Activated CD4-positive, alpha-beta T cell treated with anti-CD3 and anti-CD28 coated beads for 1 hour (primary cell): ENCODE measurements around the gene OR10T2.
"Not testable (repeated sequence)": the region's sequence is repeated elsewhere in the genome, so short reads cannot be mapped to it uniquely, and the experiment has no call there.

Experiments
- DNase-seq: peaks from one replicate; pipeline ENCODE4 v3.0.0-alpha.2; 2020

The OR10T2 gene, protein sequence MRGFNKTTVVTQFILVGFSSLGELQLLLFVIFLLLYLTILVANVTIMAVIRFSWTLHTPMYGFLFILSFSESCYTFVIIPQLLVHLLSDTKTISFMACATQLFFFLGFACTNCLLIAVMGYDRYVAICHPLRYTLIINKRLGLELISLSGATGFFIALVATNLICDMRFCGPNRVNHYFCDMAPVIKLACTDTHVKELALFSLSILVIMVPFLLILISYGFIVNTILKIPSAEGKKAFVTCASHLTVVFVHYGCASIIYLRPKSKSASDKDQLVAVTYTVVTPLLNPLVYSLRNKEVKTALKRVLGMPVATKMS

GRCh38 chr1:158398818-158399514, at the start of gene OR10T2:
TSS of gene OR10T2 (minus strand) at chr1:158399466. CDS start at chr1:158399466, 0 bp downstream.
- no peak for DNase-seq

DNA sequence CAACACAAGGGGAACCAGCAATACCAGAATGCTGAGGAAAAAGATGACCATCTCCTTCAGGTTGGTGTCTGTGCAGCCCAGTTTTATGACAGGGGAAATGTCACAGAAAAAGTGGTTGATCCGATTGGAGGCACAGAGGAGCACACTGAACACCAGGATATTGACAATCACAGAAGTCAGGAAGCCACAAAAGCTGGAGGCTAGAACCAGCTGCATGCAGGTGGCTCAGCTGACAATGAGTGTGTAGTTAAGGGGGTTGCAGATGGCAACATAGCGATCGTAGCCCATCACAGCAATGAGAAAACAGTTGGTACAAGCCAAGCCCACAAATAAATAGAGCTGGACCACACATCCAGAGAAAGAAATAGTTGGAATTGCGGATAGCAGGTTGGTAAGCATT, 46.1 kb upstream of the OR10T2 start:
- DNase-seq = no peak

DNA sequence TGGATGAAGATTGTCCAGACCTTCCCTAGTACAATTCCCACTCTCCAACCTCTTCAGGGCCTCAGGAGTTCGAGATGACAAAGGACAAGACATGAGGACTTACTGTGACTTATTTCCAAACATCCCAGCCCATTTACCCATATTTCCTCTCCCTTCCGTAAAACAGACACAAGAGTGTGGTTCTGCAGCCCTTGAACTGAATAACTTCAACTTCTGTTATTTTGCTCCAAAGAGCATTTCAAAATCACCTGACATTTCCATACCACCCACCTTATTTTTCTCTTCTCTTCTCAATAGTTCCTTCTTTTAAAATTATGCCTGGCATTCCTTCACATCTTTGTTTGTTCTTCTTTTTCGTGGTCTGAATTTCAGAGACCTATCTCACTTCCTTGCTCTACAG, 35.5 kb upstream of the OR10T2 start:
- DNase-seq = no peak

- DNase-seq = not testable (repeated sequence)
Observed at GRCh38 chr1:158430163-158430562, 30.9 kb upstream of the OR10T2 start.

- no peak for DNase-seq
Observed at GRCh38 chr1:158426137-158426536, 26.9 kb upstream of the OR10T2 start, which contains the start of gene OR10K2. TSS of gene OR10K2 (minus strand) at chr1:158426237. CDS start at chr1:158420866, 5,371 bp downstream.

DNA sequence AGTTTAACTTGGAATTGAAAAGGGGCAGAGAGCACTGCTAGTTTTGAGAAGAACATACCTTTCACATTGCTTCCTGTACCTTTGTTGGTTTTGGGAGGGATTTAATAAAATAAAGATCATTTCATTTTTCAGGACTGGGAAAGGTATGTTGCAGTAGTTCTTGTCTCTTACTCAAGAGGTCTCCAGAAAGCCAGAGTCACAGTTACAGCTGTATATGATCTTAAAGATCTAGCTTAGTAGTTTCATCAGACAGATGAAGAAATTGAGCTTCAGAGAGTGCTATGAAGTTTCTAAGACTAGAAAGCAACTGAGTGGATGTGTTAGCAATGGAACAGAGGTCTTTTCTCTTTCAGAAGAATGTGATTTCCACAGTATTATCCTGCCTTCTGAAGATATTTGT, 25.8 kb upstream of the OR10T2 start:
- no peak for DNase-seq

- DNase-seq = no peak
Observed at GRCh38 chr1:158422212-158422611, 22.9 kb upstream of the OR10T2 start.

DNA sequence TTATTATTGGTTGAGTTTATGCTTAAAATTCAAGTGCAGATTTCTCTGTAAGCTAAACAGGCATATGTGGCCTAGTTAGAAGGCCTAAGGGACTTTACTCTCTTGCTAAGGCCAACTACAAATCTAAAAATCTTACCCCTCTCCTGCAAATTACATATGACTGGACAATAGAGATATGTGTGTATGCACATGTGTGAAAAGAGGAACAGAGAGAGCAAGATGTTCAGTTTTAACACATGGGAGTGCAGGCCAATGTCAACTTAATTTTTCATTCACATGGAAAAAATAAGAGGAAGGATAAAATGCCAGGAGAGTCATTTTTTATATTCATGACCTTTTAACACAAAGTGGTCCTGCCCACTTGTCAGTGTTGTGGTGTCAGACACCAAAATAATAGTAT, 18.3 kb upstream of the OR10T2 start:
- no peak for DNase-seq

DNA sequence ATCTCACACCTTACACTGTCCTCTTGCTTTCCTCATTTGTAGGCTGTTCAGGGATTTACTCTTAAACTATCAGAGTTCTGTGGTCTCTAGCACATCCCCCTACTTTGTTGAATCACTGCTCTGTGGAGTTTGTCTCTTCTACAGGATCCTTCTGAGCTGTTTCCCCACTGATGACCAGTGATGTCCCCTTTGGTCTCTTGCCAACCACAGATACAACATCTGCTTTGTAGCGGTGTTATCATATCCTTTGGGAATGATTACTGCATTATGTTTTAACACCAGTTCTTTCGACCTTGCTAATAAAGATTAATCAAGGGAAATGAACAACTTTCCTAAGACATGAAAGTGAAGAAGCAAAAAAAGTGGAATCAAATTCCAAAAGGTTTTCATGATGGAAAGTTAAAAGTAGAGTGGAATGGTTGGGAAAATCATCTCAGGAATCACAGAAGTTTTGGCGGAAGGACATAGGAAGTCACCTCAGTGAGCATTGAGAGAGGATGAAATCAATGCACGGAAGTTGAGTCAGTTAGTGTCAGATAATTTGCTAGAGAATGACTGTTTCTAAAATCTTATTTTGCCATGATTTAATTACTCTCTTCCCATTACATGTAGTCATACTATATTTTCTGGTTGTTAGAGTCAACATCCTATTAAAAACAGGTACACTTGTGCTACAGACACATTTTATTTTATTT, 15.5 kb upstream of the OR10T2 start:
- no peak for DNase-seq

GRCh38 chr1:158407092-158407491, 7.8 kb upstream of the OR10T2 start:
- DNase-seq = no peak

- DNase-seq = no peak
Observed at GRCh38 chr1:158400871-158401270, 1.6 kb upstream of the OR10T2 start.

DNA sequence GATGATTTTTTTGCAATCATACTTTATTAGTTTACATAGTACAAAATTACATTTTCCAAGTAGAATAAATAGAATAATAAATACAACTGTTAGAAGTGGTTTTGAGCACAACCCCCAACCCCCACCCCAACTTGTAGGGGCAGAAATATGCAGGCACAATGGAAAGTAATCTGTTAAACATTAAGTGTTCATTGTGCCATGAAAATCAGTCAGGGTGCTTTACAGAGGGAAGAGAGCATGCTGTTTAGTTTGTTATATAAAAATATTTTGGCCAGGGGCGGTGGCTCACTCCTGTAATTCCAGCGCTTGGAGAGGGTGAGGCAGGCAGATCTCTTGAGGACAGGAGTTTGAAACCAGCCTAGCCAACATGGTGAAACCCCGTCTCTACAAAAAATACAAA, 2.6 kb downstream of the OR10T2 start:
- no peak for DNase-seq

DNA sequence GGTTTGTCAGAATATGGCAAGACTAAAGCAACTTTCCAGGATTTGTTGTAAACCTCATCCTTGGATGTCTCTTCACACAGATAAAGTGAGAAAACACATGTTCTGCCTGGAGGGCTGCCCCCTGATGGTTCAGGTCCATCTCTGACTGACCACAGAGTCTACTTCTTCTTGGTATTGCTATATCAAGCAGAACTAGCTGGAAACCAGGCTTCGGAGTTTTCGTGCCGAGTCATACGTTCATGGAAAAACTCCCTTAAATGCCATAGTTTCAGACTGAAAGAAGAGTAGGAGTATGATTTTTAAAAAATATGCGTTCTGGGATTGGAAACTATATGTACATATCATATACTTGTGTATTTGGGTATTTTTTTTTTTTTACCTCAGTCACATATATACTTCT, 5.8 kb downstream of the OR10T2 start:
- DNase-seq = no peak

GRCh38 chr1:158391099-158391498, 8.2 kb downstream of the OR10T2 start:
- no peak for DNase-seq

GRCh38 chr1:158390331-158390730, 8.9 kb downstream of the OR10T2 start:
- DNase-seq = no peak

DNA sequence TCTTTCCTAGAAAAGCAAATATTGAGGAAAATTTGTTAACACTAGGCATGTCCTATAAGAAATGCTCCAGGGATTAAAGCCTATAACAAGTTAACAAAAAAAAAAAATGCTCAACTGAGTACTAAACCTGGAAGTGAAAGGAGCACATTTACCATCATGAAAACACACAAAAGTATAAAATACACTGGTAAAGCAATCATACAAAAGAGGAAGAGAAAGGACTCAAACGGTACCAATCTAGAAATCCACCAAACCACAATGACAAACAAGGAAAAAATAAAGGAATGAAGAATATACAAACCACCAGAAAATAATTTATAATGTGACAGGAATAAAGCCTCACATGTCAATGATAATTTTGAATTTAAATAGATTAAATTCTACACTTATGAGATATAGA, 24.4 kb downstream of the OR10T2 start:
- no peak for DNase-seq

DNA sequence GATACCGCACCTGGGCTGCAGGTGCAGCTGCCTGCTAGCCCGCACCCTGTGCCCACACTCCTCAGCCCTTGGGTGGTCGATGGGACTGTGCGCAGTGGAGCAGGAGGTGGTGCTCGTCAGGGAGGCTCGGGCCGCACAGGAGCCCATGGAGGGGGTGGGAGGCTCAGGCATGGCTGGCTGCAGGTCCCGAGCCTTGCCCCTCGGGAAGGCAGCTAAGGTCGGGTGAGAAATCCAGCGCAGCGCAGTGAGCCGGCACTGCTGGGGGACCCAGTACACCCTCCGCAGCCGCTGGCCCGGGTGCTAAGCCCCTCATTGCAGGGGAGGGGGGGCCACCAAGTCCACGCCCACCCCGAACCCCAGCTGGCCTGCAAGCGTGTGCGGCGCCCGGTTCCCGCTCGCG, 25.2 kb downstream of the OR10T2 start:
- DNase-seq = not testable (repeated sequence)

GRCh38 chr1:158371188-158371953, 27.9 kb downstream of the OR10T2 start:
- no peak for DNase-seq

GRCh38 chr1:158366783-158367182, 32.5 kb downstream of the OR10T2 start:
- DNase-seq = no peak

- no peak for DNase-seq
Observed at GRCh38 chr1:158362941-158363340, 36.3 kb downstream of the OR10T2 start.

DNA sequence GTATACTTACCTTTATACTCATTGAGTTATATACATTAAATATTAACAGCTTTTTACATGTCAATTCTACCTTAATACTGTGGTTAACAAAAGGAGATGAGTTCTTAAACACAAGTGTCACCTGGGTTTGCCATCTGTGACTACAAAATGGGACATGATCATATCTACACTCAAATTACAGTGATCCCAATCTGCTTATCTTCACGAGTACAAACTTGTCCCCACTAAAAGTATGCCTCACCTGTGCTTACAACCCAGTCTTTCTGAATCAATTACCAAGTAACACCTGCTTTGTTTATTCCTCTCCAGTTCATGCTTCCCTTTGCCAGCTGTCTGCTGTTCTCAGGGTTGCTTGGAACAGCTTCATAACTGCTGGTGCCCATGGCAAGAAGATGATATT, 36.8 kb downstream of the OR10T2 start:
- no peak for DNase-seq

GRCh38 chr1:158357441-158357840, 41.8 kb downstream of the OR10T2 start:
- no peak for DNase-seq

DNA sequence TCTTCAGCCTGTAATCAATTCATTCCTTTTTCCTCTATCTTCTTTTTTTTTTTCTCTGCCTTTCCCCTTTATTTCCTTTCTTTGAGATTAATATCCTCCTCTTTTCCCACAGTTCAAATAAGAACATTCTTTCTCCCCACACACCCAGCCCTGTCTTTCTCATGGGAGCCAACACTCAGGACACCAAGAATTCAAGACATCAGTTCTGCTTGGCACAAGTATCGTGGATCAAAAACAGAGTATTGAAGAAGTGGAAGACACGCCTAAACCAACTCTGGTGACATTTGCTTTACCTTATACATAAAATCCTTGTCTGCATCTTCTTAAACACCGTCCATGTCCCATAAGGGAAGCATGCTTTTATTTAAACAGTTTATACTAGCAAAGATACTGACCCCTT, 42.6 kb downstream of the OR10T2 start:
- DNase-seq = no peak
